GM15510 (cell line): Measurements from ENCODE around the gene LXN.

Source experiments
- POLR2A ChIP-seq: IDR thresholded peaks from 3 replicates; pipeline ENCODE4 v1.6.1; 2011; ENCODE audit warnings: borderline replicate concordance; ENCODE audit not compliant: insufficient read length; ENCODE audit errors: extremely low read depth

Gene LXN

DNA sequence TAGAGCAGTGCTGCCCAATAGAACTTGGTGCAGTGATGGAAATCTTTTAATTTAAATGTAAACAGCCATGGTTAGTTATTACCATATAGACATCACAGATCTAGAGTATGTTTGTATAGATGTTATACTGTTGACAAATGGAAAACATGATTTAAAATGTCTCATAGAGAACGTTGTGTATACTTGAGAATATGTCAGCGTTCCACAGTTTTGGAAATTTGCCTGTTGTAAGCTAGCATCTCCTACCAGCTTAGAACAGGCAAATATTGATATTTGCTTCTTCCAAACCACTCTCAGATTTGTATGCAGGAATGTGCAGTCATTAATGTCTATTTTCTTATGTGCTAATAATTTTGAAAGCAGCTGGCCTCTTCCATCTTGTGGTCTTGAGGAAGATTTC, 8.4 kb upstream of the LXN start:
- TF ChIP-seq POLR2A: no peak

DNA sequence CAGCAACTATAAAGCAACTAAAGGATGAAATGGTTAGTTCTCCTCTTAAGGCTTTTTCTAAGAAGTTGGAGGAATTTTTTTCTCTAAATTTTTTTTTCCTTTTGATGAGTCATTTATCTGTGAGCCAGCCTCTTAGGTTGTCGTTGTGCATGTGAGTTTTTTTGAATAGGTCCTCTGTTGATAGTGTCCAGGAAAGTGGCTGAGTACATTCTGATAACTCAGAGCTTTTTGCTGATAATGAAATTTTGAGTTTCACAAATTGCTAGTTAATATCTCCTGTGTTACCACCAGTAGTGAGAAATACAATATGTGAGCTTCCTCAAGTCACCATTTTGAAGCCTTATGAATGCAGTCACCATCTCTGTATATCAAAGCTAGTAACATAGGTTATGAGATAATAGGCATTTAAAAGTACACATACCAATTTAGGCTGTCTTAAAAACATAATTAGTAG, 7.1 kb upstream of the LXN start:
- no peak for TF ChIP-seq POLR2A

DNA sequence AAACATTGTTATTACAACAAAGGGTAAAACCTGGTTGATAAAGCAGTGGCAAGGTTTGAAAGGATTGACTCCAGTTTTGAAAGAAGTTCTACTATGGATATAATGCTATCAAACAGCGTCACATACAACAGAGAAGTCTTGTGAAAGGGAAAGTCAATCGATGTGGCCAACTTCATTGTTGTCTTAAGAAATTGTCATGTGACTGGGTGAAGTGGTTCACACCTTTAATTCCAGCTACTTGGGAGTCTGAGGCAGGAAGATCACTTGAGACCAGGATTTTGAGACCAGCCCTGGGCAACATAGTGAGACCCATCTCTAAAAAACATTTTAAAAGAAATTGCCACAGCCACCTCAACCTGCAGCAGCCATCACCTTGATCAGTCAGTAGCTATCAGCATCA, 6.2 kb upstream of the LXN start:
- TF ChIP-seq POLR2A: no peak

DNA sequence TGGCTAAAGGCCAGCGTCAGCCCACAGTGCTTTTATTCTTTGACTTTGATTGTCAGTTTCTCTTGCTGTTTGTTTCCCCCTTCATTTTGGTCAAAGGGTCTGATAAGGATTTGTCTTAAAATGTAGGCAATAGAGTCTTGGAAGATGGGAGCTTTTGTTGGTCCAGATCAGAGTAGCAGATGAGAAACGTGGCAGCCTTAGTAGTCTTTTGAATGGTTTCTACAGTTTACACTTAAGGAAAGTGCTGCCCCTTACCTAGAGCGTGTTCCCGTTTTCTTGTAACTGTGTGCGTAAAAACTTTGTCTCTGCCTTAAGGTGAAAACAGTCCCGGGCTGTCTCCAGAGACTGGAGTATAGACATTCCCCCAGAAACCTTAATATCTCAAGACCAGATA, 630 bp downstream of the LXN start:
- TF ChIP-seq POLR2A: no peak

DNA sequence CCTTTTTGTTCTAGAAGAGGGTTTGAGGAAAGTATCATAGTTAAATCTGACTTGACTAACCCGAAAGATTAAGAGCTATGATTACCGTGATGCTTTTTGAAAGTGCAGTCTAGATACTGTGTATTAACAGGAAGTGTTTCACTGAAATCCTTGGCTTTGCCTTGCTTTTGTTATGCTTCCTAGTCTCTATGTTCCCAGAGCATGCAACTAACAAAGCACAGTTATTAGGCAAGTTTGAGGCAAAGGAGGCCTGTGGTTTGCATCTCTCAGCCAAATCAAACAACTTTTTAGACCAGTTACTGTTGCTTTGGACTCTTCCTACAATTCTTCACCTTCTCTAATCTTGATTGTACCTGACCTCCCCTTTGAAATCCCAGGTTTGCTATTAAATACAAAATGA, 3.9 kb downstream of the LXN start:
- TF ChIP-seq POLR2A: no peak

DNA sequence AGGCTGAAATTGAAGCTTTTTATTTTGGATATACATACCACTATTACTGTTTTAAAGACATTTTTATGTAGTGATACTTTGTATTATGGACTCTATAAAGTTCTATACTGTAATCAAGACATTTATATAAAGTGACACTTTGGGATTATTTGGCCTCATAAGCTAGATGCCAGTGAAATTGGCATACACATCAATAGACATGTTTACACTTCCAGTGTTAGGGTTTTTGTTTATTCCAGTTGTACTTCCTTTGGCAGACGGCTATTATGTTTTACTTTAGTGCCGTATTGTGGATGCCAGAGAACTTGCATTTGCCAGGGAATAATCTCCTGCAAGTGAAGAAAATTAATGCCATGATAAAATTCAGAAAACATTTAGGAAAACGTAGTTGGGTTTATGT, 6.0 kb downstream of the LXN start:
- TF ChIP-seq POLR2A: no peak

DNA sequence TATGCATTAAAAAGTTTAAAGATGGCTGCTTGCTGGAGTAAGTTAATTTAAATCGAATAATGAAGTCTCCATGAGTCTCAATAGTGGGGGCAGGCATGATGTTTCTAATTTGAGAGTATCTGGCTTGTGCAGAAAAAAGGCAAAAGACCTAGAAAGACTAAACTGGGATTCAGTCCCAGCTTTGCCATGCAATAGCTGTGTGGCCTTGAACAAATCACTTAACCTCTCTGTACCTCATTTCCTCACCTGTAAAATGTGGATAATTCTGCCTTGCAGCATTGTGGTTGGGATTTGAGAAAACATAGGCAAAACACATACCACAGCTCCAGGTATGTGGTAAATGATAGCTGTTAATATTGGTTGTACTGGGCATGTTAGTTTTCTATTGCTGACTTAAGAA, 8.6 kb downstream of the LXN start:
- no peak for TF ChIP-seq POLR2A

DNA sequence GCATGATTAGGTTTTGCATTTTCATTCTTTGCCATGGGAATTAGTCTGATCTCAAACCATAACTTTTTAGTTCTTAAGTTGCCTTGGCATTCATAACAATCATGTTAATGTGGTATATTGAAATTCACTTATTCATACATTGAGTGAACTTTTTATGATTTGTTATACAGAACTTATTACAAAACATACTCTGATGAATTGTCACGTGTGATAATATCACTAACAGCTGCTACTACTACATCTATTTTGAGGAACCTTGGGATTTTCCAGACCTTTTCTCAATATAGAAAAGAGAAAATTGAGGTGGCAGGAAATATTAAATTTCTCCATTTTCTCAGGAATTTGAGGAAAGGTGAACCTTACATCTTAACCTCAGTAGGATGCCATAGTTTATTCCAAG, 9.2 kb downstream of the LXN start:
- no peak for TF ChIP-seq POLR2A

DNA sequence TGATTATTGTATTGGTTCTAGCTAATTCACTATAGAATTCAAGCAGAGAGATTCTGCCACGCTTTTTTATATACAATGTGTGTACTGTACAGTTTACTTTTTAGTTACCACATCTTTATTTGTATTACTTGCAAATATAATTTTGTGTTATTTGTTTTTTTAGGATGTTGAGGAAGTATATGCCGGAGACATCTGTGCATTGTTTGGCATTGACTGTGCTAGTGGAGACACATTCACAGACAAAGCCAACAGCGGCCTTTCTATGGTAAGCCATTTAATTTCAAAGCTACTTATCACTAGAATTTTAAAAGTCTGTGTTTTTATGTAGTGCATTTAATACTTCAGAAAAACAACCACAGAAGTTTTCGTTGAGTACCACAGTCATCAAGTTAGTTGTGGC, 11.7 kb downstream of the LXN start:
- TF ChIP-seq POLR2A: no peak

DNA sequence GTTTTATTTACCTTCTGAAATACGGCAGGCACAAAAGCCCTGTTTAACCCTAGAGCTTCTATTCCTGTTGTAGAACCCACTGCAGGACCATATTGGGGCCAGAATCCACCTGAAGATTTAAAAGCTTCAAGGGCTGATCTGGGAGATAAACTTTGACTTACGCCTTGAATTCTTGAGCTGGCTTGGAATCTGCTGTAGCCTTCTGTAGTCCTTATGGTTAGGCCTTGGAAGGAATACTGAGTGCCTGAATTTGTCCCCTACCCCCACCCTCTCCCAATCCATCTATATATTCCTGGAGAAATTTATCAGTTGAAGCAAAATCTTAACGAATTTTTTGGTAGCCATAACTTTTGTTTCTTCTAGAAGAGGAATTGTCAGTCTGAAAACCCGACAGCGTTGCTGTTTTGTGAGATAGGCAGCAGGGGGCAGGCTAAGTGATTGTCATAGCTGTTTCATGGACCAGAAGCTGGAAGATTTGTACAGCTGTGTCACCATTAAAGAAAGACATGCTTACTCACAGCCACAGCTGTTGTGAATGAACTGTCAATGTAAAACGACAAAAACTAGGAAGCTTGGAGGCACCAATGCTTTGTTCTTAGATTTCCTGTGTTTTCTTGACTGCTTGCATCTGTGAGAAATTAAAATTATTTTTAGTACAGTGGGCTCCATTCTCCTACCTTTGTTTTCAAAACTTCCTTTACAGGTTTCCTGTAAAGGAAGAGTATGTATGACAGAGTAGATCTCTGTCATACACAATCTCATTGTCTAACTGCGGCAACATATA, 12.8 kb downstream of the LXN start:
- TF ChIP-seq POLR2A: no peak

DNA sequence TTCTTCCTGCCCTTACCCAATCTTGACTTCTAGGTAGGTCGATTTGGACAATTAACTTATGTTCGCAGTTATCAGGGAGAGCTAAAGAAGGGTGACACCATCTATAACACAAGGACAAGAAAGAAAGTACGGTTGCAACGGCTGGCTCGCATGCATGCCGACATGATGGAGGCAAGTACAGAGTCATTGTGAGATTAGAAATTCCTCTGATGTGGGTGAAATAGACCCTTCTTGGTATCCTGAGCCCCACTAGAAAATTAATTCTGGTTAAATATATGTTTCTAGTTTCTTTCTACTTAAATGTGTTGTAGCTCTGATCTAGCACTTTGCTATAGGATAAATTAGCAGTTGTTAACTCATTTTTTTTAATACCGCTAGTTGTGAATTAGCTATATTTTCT, 13.6 kb downstream of the LXN start:
- TF ChIP-seq POLR2A: no peak

DNA sequence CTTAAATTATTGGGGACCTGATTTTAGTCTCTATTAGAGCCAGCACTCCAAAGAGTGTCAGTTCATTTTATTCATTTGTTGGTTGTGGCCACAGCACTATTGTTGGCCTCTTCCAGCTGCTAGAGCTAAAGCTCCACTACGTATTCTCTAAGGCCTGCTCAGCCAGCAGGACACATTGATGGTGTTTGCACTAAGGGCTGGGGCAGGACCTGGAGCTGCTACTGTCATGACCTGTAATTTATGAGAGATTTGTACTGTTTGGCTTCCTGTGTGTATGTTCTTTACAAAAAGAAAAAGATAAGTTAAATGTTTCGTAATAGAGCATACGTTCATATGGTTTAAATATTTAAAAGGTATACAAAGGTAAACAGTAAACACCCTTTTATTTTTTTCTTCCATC, 20.0 kb downstream of the LXN start:
- no peak for TF ChIP-seq POLR2A

DNA sequence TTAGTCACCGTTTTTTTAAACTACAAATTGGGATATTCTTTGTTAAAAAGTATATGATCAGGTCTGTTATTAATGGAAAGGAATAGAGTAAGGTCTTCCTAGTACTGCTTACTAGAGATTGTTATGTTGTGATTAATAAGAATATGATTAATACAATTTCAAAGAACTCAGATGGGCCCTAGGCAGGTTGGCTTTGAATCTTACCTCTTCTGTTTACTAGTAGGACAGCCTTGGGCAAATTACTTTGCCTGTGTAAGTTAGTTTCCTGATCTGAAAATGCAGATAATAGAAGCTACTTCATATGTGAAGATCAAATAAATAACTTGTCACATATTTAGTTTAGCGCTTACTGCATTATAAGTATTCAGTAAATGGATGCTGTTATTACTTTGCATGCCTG, 21.3 kb downstream of the LXN start:
- TF ChIP-seq POLR2A: no peak

DNA sequence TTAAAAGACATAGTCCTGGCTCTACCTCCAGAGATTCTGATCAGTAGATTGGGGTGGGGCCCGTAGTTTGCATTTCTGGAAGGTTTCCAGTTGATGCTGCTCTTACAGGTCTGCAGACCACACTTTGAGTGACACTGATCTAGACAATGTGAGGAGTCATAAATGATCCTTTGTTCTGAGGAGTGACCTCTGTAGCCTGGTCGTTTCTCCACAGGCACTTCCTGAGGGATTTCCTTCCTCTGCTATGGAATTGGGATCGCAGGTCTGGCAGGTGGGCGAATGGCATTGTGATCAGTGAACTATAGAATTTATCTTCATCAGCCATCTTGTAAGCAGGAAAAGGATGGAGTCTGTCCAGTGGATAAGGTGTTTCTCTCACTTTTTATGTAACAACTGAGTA, 22.7 kb downstream of the LXN start:
- TF ChIP-seq POLR2A: no peak

DNA sequence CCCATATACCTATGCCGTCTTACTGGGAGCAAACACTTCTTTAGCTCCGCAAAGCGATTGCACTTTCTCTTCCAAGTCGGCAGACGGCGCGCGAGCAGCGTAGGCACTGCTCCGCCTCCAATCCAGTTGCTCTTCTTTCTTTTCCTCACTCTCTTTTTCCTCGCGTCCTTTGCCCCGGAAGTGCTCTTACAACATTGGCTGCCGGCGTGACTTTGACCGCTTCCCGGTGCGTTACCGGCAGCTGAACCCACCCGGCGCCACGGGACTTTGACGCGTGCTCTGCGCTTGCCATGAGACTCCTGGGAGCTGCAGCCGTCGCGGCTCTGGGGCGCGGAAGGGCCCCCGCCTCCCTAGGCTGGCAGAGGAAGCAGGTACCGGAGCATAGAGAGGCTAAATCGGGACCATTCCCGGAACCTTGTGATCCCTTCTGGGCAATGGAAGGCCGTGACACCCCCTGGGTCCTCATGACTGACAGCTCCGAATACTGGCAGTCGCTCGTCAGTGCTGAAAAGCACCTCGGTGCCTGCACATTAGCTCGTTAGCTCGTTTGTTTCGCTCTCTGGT, 28.0 kb downstream of the LXN start, which contains the start of gene GFM1:
GFM1 (plus strand) TSS at position 183 of the 564 bp plus-strand sequence; CDS start at position 291, 108 bp downstream.
- TF ChIP-seq POLR2A: peak; percentile 76
